ENCODE data around the gene NMRAL1.

The NMRAL1 gene

GRCh38 chr16:4426021-4426684 lies 48.3 kb downstream of the NMRAL1 start:
- no peak for DNase-seq (ENCODE audit: low spot score)

GRCh38 chr16:4425378-4426020 lies 48.9 kb downstream of the NMRAL1 start, which contains the start of gene DNAJA3:
TSS of gene DNAJA3 (plus strand) at chr16:4425868. CDS start at chr16:4425882, 14 bp downstream.
- DNase-seq (ENCODE audit: low spot score) = peak; percentile 90

GRCh38 chr16:4420505-4421105 lies 53.8 kb downstream of the NMRAL1 start:
- no peak for DNase-seq (ENCODE audit: low spot score)

GRCh38 chr16:4419402-4419959 lies 54.9 kb downstream of the NMRAL1 start:
- DNase-seq (ENCODE audit: low spot score) = no peak

GRCh38 chr16:4416200-4417032 lies 58.0 kb downstream of the NMRAL1 start, which contains the start of gene CORO7:
TSS of gene CORO7 (minus strand) at chr16:4416596. CDS start at chr16:4416518, 78 bp downstream.
- DNase-seq (ENCODE audit: low spot score) = peak; percentile 99

GRCh38 chr16:4415538-4416199 lies 58.8 kb downstream of the NMRAL1 start:
- peak; percentile 69 for DNase-seq (ENCODE audit: low spot score)

GRCh38 chr16:4414187-4414917 lies 60.1 kb downstream of the NMRAL1 start:
- peak; percentile 93 for DNase-seq (ENCODE audit: low spot score)

- DNase-seq (ENCODE audit: low spot score) = no peak
Measured at GRCh38 chr16:4412854-4413253, 61.6 kb downstream of the NMRAL1 start.

GRCh38 chr16:4412159-4412558 lies 62.3 kb downstream of the NMRAL1 start:
- DNase-seq (ENCODE audit: low spot score) = no peak
